KMS-11 (cell line): ENCODE data around the gene CHMP6.

ENCODE experiments used
- H2AFZ ChIP-seq: fragments of 200-600 bp; sonication (generic); 2 replicates; pipeline ENCODE4 v1.6.1; 2016; ENCODE audit warnings: antibody characterized with exemption, mixed run types, low read depth
- H3K27ac ChIP-seq: fragments of 200-600 bp; sonication (generic); 2 replicates; pipeline ENCODE4 v1.6.1; 2016; ENCODE audit warnings: mild to moderate bottlenecking, mixed run types
- H3K27me3 ChIP-seq: fragments of 200-600 bp; sonication (generic); 2 replicates; pipeline ENCODE4 v1.6.1; 2017; ENCODE audit warnings: mild to moderate bottlenecking, low read depth, mixed run types, moderate library complexity; ENCODE audit not compliant: insufficient read depth
- H3K36me3 ChIP-seq: fragments of 200-600 bp; sonication (generic); 2 replicates; pipeline ENCODE4 v1.6.1; 2017; ENCODE audit warnings: mild to moderate bottlenecking, mixed run types; ENCODE audit not compliant: insufficient read depth
- H3K4me1 ChIP-seq: fragments of 200-600 bp; sonication (generic); 2 replicates; pipeline ENCODE4 v1.6.1; 2016; ENCODE audit warnings: mild to moderate bottlenecking, low read depth, mixed run types; ENCODE audit not compliant: poor library complexity, severe bottlenecking
- H3K4me2 ChIP-seq: fragments of 200-600 bp; sonication (generic); 2 replicates; pipeline ENCODE4 v1.7.0; 2016; ENCODE audit warnings: mild to moderate bottlenecking, mixed run types
- H3K4me3 ChIP-seq: fragments of 200-600 bp; sonication (generic); IDR thresholded peaks from 2 replicates; pipeline ENCODE4 v1.6.1; 2017; ENCODE audit warnings: low read depth, low read length, mixed read lengths; ENCODE audit not compliant: insufficient read depth
- H3K79me2 ChIP-seq: fragments of 200-600 bp; sonication (generic); 2 replicates; pipeline ENCODE4 v1.6.1; 2016; ENCODE audit warnings: low read depth, mixed run types; ENCODE audit not compliant: insufficient read depth
- H3K9ac ChIP-seq: fragments of 200-600 bp; sonication (generic); 2 replicates; pipeline ENCODE4 v1.6.1; 2016; ENCODE audit warnings: mild to moderate bottlenecking, mixed run types
- H4K20me1 ChIP-seq: fragments of 200-600 bp; sonication (generic); 2 replicates; pipeline ENCODE4 v1.6.1; 2016; ENCODE audit warnings: mild to moderate bottlenecking, mixed run types; ENCODE audit not compliant: insufficient read depth
- TF ChIP-seq, protein P1 (sequence below): fragments of 200-600 bp; sonication (generic); conservative IDR thresholded peaks from 2 replicates; pipeline ENCODE4 v1.6.1; 2017; ENCODE audit warnings: low read depth, mild to moderate bottlenecking, antibody characterized with exemption, low read length, moderate library complexity, mixed read lengths

CHMP6 gene

DNA sequence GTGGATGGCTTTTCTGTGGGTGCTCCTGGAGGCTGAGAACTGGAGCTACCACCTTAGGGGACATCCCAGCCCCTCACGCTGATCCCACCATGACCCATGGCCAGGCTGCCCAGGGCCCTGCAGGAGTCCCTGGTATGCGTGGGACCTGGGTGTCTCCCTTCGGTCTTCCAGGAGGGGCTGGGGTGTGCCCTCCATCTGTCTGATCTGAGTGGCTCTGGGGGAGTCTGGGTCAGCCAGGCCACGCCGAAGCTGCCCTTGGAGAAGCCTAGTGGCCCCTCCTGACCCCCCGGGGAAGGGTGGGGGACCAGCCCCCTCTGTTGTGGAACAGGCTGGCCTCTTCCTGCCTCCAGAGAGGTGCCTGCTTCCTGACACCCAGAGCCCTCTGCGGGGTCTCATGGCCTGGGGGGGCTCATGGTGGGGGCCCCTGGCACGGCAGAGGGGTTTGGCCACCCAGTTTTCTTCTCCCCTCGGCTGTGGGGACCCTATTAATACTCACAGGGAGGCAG is 54.0 kb downstream of the CHMP6 start:
- TF ChIP-seq, protein P1, sequence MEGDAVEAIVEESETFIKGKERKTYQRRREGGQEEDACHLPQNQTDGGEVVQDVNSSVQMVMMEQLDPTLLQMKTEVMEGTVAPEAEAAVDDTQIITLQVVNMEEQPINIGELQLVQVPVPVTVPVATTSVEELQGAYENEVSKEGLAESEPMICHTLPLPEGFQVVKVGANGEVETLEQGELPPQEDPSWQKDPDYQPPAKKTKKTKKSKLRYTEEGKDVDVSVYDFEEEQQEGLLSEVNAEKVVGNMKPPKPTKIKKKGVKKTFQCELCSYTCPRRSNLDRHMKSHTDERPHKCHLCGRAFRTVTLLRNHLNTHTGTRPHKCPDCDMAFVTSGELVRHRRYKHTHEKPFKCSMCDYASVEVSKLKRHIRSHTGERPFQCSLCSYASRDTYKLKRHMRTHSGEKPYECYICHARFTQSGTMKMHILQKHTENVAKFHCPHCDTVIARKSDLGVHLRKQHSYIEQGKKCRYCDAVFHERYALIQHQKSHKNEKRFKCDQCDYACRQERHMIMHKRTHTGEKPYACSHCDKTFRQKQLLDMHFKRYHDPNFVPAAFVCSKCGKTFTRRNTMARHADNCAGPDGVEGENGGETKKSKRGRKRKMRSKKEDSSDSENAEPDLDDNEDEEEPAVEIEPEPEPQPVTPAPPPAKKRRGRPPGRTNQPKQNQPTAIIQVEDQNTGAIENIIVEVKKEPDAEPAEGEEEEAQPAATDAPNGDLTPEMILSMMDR = no peak
- no peak overlapping the region for H3K4me3 ChIP-seq
- H3K27me3 ChIP-seq = peaks cover 98% of the 10 kb centered on the region
- H4K20me1 ChIP-seq = no peaks in the 10 kb centered on the region
- no peak overlapping the region for H3K27ac ChIP-seq
- H3K79me2 ChIP-seq = no peaks in the 10 kb centered on the region
- no peak overlapping the region for H3K4me2 ChIP-seq
- no peak overlapping the region for H2AFZ ChIP-seq
- no peaks in the 10 kb centered on the region for H3K36me3 ChIP-seq
- H3K4me1 ChIP-seq = peaks cover 24% of the 10 kb centered on the region
- H3K9ac ChIP-seq = no peak overlapping the region

DNA sequence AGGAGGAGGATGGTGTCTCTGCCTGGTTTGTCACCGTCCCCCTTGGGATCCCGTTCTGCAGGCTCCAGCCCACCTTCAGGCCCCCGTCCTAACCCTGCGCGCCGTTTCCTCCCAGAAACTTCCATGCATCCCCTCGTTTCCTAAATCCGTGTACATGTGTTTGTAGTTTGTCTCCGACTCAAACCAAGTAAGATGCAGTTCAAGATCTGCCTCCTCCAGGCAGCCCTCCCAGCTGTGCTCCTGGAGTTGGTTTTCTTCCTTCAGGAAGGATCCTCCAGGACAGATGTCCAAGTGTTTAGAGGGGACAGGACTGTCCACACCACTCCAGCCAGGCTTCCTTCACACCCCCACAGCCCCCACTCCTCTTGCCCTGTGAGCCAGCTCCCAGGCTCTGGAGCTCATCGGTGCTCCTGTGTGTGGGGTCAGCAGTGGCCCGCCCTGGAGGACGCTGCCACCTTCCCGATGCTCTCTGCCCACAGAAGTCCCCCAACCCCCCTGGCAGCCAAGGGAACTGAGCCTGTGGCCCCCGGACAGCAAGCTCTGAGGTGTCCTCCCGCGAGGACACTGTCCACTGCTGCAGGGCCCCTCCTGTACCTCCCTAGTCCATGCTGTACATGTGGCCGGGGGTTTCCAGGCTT is 54.6 kb downstream of the CHMP6 start:
- Histone ChIP-seq H3K27me3 (peaks cover 98% of the 10 kb centered on the region), H3K9ac (no peak overlapping the region), H3K79me2 (no peaks in the 10 kb centered on the region), H3K4me3 (no peak overlapping the region), H3K36me3 (no peaks in the 10 kb centered on the region), H3K27ac (no peak overlapping the region), H3K4me1 (peaks cover 24% of the 10 kb centered on the region), H3K4me2 (no peak overlapping the region), H2AFZ (no peak overlapping the region), H4K20me1 (no peaks in the 10 kb centered on the region)
- TF ChIP-seq, protein P1 = no peak

DNA sequence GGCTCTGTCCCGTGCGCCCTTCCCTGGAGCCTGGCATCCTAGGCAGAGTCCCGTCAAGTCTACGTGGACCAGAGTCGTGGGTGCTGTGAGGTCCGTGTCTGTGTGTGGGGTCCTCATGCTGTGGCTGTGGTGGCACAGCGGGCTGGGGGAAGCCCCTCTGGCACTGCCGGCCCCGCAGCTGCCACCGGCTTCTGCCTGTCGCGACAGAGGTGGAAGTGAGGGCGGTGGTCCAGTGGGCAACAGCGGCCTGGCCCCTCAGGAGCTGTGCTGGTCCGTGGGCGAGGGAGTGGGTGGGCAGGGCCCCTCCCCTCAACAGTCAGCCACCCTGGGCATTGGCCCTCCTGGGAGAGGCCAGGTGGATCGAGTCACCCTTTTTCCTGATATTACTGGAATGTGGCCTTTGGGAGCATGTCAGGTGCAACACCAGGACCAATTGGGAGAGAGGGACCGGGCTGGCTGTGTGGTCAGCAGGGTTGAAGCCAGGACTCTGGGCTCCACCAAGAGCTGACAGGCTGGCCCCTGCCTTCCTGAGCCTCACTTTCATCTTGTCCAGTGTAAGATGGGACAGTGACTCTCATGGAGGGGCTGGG is 55.2 kb downstream of the CHMP6 start:
- H3K4me1 ChIP-seq = peaks cover 24% of the 10 kb centered on the region
- no peak overlapping the region for H3K4me2 ChIP-seq
- no peak overlapping the region for H3K27ac ChIP-seq
- H3K36me3 ChIP-seq = no peaks in the 10 kb centered on the region
- peaks cover 98% of the 10 kb centered on the region for H3K27me3 ChIP-seq
- H3K4me3 ChIP-seq = no peak overlapping the region
- no peaks in the 10 kb centered on the region for H3K79me2 ChIP-seq
- TF ChIP-seq, protein P1 = no peak
- H2AFZ ChIP-seq = no peak overlapping the region
- H3K9ac ChIP-seq = no peak overlapping the region
- H4K20me1 ChIP-seq = no peaks in the 10 kb centered on the region

DNA sequence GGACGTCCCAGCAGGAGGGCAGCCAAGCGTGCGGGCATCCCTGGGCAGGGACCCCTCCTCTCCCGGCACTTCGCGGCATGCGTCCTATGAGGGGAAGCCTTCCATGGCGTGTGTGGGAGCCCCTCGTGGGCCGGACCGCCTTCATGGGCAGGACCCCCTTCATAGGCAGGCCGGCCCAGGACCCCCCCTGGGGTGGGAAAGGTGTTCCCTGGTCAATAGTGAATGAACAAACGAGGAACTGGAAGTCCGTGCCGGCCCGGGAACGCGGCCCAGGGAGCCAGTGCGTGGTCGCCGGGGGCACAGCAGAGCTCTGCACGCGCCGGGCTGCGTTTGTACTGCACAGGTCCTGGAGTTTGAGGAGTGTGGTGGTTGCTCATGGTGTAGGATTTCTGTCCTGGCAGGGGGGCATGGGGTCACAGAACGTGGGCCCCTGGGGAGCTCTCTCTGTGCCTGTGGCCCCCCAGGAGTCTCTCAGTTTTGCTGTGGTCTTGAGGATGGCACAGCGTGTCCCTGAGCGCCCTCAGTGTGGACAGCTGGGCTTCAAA is 57.3 kb downstream of the CHMP6 start:
- H4K20me1 ChIP-seq = no peaks in the 10 kb centered on the region
- TF ChIP-seq, protein P1 = no peak
- no peak overlapping the region for H3K4me3 ChIP-seq
- H3K27me3 ChIP-seq = peaks cover 96% of the 10 kb centered on the region
- H3K79me2 ChIP-seq = no peaks in the 10 kb centered on the region
- peak overlapping the region; percentile 59 for H3K4me2 ChIP-seq
- H3K9ac ChIP-seq = no peak overlapping the region
- H3K4me1 ChIP-seq = peaks cover 30% of the 10 kb centered on the region
- no peaks in the 10 kb centered on the region for H3K36me3 ChIP-seq
- peak overlapping the region; percentile 41; the same call in 1 of the 2 replicates for H3K27ac ChIP-seq
- no peak overlapping the region for H2AFZ ChIP-seq
